Karpas-422 (cell line): ENCODE measurements around the gene SPATA33. TPM values are rescaled to one million over a fixed set of nuclear protein-coding genes. Genes with fewer than 3 reads are reported as not detected.
A peak's percentile ranks its signal among the peaks of the same experiment; 100 is the strongest.

Experiments used
- DNase-seq: peaks from one replicate; pipeline ENCODE4 v3.0.0-alpha.2; 2015
- H2AFZ ChIP-seq: fragments of 200-600 bp; sonication (generic); 2 replicates; pipeline ENCODE4 v1.6.1; 2014; ENCODE audit warnings: antibody characterized with exemption, low read length, mixed read lengths
- H3K27ac ChIP-seq: fragments of 200-600 bp; sonication (generic); 2 replicates; pipeline ENCODE4 v1.5.1; 2014; ENCODE audit warnings: mild to moderate bottlenecking, low read length, moderate library complexity
- H3K27me3 ChIP-seq: fragments of 200-600 bp; sonication (generic); 2 replicates; pipeline ENCODE4 v1.6.1; 2014; ENCODE audit warnings: low read length, mixed read lengths
- H3K36me3 ChIP-seq: fragments of 200-600 bp; sonication (generic); 2 replicates; pipeline ENCODE4 v1.6.1; 2014; ENCODE audit warnings: low read length, mixed read lengths; ENCODE audit not compliant: insufficient read depth
- H3K4me1 ChIP-seq: fragments of 200-600 bp; sonication (generic); 2 replicates; pipeline ENCODE4 v1.6.1; 2014; ENCODE audit warnings: mild to moderate bottlenecking, low read length, mixed read lengths
- H3K4me2 ChIP-seq: fragments of 200-600 bp; sonication (generic); 2 replicates; pipeline ENCODE4 v1.6.1; 2014; ENCODE audit warnings: low read length, low read depth, mild to moderate bottlenecking; ENCODE audit not compliant: poor library complexity, severe bottlenecking
- H3K4me3 ChIP-seq: fragments of 200-600 bp; sonication (generic); 2 replicates; pipeline ENCODE4 v1.5.1; 2014; ENCODE audit warnings: mild to moderate bottlenecking, antibody characterized with exemption, low read length, mixed read lengths
- H3K79me2 ChIP-seq: fragments of 200-600 bp; sonication (generic); 2 replicates; pipeline ENCODE4 v1.6.1; 2014; ENCODE audit warnings: mild to moderate bottlenecking, low read length, mixed read lengths
- H3K9ac ChIP-seq: fragments of 200-600 bp; sonication (generic); 2 replicates; pipeline ENCODE4 v1.6.0; 2014; ENCODE audit warnings: low read length
- H3K9me2 ChIP-seq: fragments of 200-600 bp; sonication (generic), shearing (Covaris generic); replicated peaks from 2 replicates; pipeline ENCODE4 v1.6.0; 2014; ENCODE audit warnings: mild to moderate bottlenecking, low read length, moderate library complexity; ENCODE audit not compliant: insufficient read depth
- H3K9me3 ChIP-seq: fragments of 300-700, 200-600 bp; sonication (generic); 2 replicates; pipeline ENCODE4 v1.6.1; 2014; ENCODE audit warnings: low read length, mixed read lengths
- H4K20me1 ChIP-seq: fragments of 200-600 bp; sonication (generic); 2 replicates; pipeline ENCODE4 v1.6.1; 2014; ENCODE audit warnings: mild to moderate bottlenecking, antibody characterized with exemption, low read length, low read depth; ENCODE audit not compliant: insufficient read depth
- total RNA-seq: library from RNA; depleted of rRNA; stranded (reverse); fragments of >200 nt; shearing (Covaris generic); gene quantifications from 2 replicates; pipeline ENCODE4 v1.2.3, GENCODE V29; 2014; ENCODE audit warnings: low replicate concordance

Gene SPATA33
- total RNA-seq, 1 experiment from 2014 or later: 5.1 TPM

- Histone ChIP-seq H3K9me2 (no peaks in the 10 kb centered on the region), H3K27me3 (no peaks in the 10 kb centered on the region), H3K9me3 (no peaks in the 10 kb centered on the region), H3K36me3 (no peaks in the 10 kb centered on the region), H2AFZ (no peak overlapping the region), H3K4me1 (peaks cover 7% of the 10 kb centered on the region), H3K9ac (no peak overlapping the region), H3K4me3 (no peak overlapping the region), H3K79me2 (no peaks in the 10 kb centered on the region), H4K20me1 (no peaks in the 10 kb centered on the region; the same call in 1 of the 2 replicates), H3K4me2 (no peak overlapping the region), H3K27ac (no peak overlapping the region)
- DNase-seq: peak; percentile 75
Measured at GRCh38 chr16:89615596-89616090, 42.0 kb upstream of the SPATA33 start.

- no peak overlapping the region for H3K9ac ChIP-seq
- no peaks in the 10 kb centered on the region for H3K9me3 ChIP-seq
- no peak for DNase-seq
- H3K27me3 ChIP-seq: no peaks in the 10 kb centered on the region
- no peaks in the 10 kb centered on the region for H3K9me2 ChIP-seq
- H3K4me3 ChIP-seq: no peak overlapping the region
- no peak overlapping the region for H3K4me2 ChIP-seq
- H3K36me3 ChIP-seq: no peaks in the 10 kb centered on the region
- H3K79me2 ChIP-seq: no peaks in the 10 kb centered on the region
- H3K4me1 ChIP-seq: peaks cover 9% of the 10 kb centered on the region
- no peaks in the 10 kb centered on the region; the same call in 1 of the 2 replicates for H4K20me1 ChIP-seq
- H2AFZ ChIP-seq: no peak overlapping the region
- no peak overlapping the region for H3K27ac ChIP-seq
Measured at GRCh38 chr16:89616623-89617022, 41.0 kb upstream of the SPATA33 start.

GRCh38 chr16:89617036-89617435, 40.6 kb upstream of the SPATA33 start:
- Histone ChIP-seq H3K9me2 (no peaks in the 10 kb centered on the region), H3K79me2 (no peaks in the 10 kb centered on the region), H4K20me1 (no peaks in the 10 kb centered on the region; the same call in 1 of the 2 replicates), H3K9ac (no peak overlapping the region), H3K27me3 (no peaks in the 10 kb centered on the region), H3K4me1 (peaks cover 9% of the 10 kb centered on the region), H3K36me3 (no peaks in the 10 kb centered on the region), H3K4me2 (no peak overlapping the region), H3K9me3 (no peaks in the 10 kb centered on the region), H3K27ac (no peak overlapping the region), H2AFZ (no peak overlapping the region), H3K4me3 (no peak overlapping the region)
- DNase-seq: no peak

DNA sequence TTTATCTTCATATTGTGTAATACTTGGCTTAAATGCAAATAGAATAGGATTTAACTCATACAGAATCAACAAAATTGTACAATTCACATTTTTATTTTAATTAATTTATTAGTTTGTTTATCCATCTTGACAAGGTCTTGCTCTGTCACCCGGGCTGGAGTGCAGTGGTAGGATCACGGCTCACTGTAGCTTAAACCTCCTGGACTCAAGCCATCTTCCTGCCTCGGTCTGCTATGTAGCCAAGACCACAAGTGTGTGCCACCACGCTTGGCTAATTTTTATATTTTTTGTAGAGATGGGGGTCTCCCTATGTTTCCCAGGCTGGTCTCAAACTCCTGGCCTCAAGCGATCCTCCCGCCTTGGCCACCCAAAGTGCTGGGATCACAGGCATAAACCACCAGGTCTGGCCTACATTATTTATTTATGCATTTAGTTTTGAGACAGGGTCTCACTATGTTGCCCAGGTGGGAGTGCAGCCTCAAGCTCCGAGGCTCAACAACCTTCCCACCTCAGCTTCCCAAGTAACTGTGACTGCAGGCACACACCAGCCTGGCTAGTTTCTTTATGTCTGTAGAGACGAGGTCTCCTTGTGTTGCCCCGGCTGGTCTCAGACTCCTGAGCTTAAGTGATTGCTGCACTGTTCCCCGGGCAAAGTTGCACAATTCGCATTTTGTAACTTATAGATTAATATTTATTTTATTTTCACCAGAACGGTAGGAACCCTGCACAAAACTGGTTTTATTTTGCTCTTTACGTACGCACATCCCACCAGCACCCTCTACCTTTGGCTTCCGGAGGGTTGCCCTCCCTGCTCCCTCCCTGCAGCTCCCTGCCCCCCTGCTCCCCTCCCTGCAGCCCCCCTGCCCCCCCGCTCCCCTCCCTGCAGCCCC, 39.3 kb upstream of the SPATA33 start:
- Histone ChIP-seq H3K4me2 (no peak overlapping the region), H3K9me2 (no peaks in the 10 kb centered on the region)

GRCh38 chr16:89619840-89620239, 37.8 kb upstream of the SPATA33 start:
- H3K4me2 ChIP-seq: no peak overlapping the region
- DNase-seq: no peak
- H4K20me1 ChIP-seq: no peaks in the 10 kb centered on the region; the same call in 1 of the 2 replicates
- H3K4me3 ChIP-seq: no peak overlapping the region
- H3K9ac ChIP-seq: no peak overlapping the region
- no peaks in the 10 kb centered on the region for H3K9me2 ChIP-seq
- no peak overlapping the region for H3K27ac ChIP-seq
- peaks cover 9% of the 10 kb centered on the region for H3K4me1 ChIP-seq
- H3K36me3 ChIP-seq: no peaks in the 10 kb centered on the region
- H2AFZ ChIP-seq: no peak overlapping the region
- H3K9me3 ChIP-seq: no peaks in the 10 kb centered on the region
- no peaks in the 10 kb centered on the region for H3K79me2 ChIP-seq
- no peaks in the 10 kb centered on the region for H3K27me3 ChIP-seq

More for the DNA sequence above, 39.3 kb upstream of the SPATA33 start:
- Histone ChIP-seq H2AFZ (no peak overlapping the region), H3K36me3 (no peaks in the 10 kb centered on the region), H3K4me1 (peaks cover 9% of the 10 kb centered on the region), H3K9ac (no peak overlapping the region), H3K79me2 (no peaks in the 10 kb centered on the region), H3K27me3 (no peaks in the 10 kb centered on the region), H4K20me1 (no peaks in the 10 kb centered on the region; the same call in 1 of the 2 replicates), H3K4me3 (no peak overlapping the region), H3K9me3 (no peaks in the 10 kb centered on the region), H3K27ac (no peak overlapping the region)
- DNase-seq: no peak

DNA sequence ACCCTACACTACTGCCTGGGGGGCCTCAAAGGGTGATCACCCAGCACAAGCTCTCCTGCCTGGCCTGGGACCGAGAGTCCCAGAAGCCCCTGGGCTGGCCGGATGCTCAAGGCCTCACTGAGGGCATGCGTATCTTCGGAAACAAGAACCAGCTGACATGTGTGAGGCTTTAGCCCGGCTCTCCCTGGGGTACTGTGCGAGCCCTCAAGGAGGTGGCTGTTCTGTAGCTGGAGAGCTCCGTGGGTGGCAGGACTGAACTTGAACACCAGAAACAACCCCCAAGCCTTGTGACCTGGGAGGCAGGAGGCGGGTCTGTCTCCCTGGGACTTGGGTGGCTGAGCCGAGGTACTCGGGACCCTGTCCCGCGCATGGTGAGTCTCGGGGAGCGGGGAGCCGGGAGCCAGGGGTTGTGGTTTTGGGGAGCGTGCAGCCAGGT, 37.2 kb upstream of the SPATA33 start:
- H3K4me1 ChIP-seq: peaks cover 9% of the 10 kb centered on the region
- H4K20me1 ChIP-seq: no peaks in the 10 kb centered on the region; the same call in 1 of the 2 replicates
- no peaks in the 10 kb centered on the region for H3K9me2 ChIP-seq
- H3K27ac ChIP-seq: no peak overlapping the region
- no peaks in the 10 kb centered on the region for H3K9me3 ChIP-seq
- no peak overlapping the region; the same call in 1 of the 2 replicates for H2AFZ ChIP-seq
- no peaks in the 10 kb centered on the region for H3K79me2 ChIP-seq
- H3K4me3 ChIP-seq: no peak overlapping the region
- DNase-seq: peak; percentile 69
- no peaks in the 10 kb centered on the region for H3K27me3 ChIP-seq
- peak overlapping the region; percentile 2 for H3K4me2 ChIP-seq
- no peaks in the 10 kb centered on the region for H3K36me3 ChIP-seq
- peak overlapping the region; percentile 33 for H3K9ac ChIP-seq

GRCh38 chr16:89621136-89621697, 36.4 kb upstream of the SPATA33 start:
- no peak overlapping the region for H2AFZ ChIP-seq
- no peaks in the 10 kb centered on the region for H3K9me2 ChIP-seq
- H3K4me2 ChIP-seq: no peak overlapping the region
- no peak overlapping the region for H3K4me3 ChIP-seq
- no peaks in the 10 kb centered on the region for H3K27me3 ChIP-seq
- no peak overlapping the region for H3K9ac ChIP-seq
- peaks cover 9% of the 10 kb centered on the region for H3K4me1 ChIP-seq
- no peaks in the 10 kb centered on the region for H3K9me3 ChIP-seq
- no peaks in the 10 kb centered on the region for H3K79me2 ChIP-seq
- H3K27ac ChIP-seq: no peak overlapping the region
- no peaks in the 10 kb centered on the region for H3K36me3 ChIP-seq
- no peaks in the 10 kb centered on the region; the same call in 1 of the 2 replicates for H4K20me1 ChIP-seq
- no peak for DNase-seq

GRCh38 chr16:89621698-89622409, 35.8 kb upstream of the SPATA33 start:
- Histone ChIP-seq H2AFZ (no peak overlapping the region), H3K9me2 (no peaks in the 10 kb centered on the region), H3K27ac (no peak overlapping the region), H3K27me3 (no peaks in the 10 kb centered on the region), H3K9ac (no peak overlapping the region), H3K4me2 (no peak overlapping the region), H3K4me1 (peaks cover 9% of the 10 kb centered on the region), H3K9me3 (no peaks in the 10 kb centered on the region), H3K4me3 (no peak overlapping the region), H3K36me3 (no peaks in the 10 kb centered on the region), H4K20me1 (no peaks in the 10 kb centered on the region; the same call in 1 of the 2 replicates), H3K79me2 (no peaks in the 10 kb centered on the region)
- DNase-seq: no peak
